Neural cell (in vitro differentiated cells): ENCODE measurements around the gene TXNRD1. TPM values are rescaled to one million over a fixed set of nuclear protein-coding genes. Genes with fewer than 3 reads are reported as not detected.

Source experiments
- H2AFZ ChIP-seq: fragments of 200-600, 300-800 bp; sonication (generic), shearing (Covaris generic); 2 replicates; pipeline ENCODE4 v1.6.0; 2014; ENCODE audit warnings: low read depth, mild to moderate bottlenecking, antibody characterized with exemption, low read length, moderate library complexity
- H3F3A ChIP-seq: fragments of 200-600 bp; shearing (Covaris generic); 2 replicates; pipeline ENCODE4 v1.6.1; 2016; ENCODE audit warnings: mild to moderate bottlenecking, moderate library complexity, mixed read lengths, antibody characterized with exemption, low read length; ENCODE audit not compliant: insufficient read depth, poor library complexity, severe bottlenecking
- H3K27ac ChIP-seq: fragments of 200-600, 300-800 bp; sonication (generic), shearing (Covaris generic); 2 replicates; pipeline ENCODE4 v1.5.1; 2014; ENCODE audit warnings: mild to moderate bottlenecking, low read length, moderate library complexity
- H3K27me3 ChIP-seq: fragments of 300-800, 200-600 bp; sonication (generic), shearing (Covaris generic); 2 replicates; pipeline ENCODE4 v1.6.0; 2014; ENCODE audit warnings: mild to moderate bottlenecking, low read depth, low read length, moderate library complexity; ENCODE audit not compliant: insufficient read depth
- H3K36me3 ChIP-seq: fragments of 300-800, 200-600 bp; sonication (generic), shearing (Covaris generic); 2 replicates; pipeline ENCODE4 v1.5.1; 2014; ENCODE audit warnings: mild to moderate bottlenecking, antibody characterized with exemption, low read length, moderate library complexity; ENCODE audit not compliant: insufficient read depth
- H3K4me2 ChIP-seq: fragments of 300-800, 200-600 bp; sonication (generic), shearing (Covaris generic); 2 replicates; pipeline ENCODE4 v1.6.0; 2014; ENCODE audit warnings: mild to moderate bottlenecking, low read length
- H3K4me3 ChIP-seq: fragments of 300-800, 200-600 bp; sonication (generic), shearing (Covaris generic); 2 replicates; pipeline ENCODE4 v1.5.1; 2014; ENCODE audit warnings: mild to moderate bottlenecking, low read length, moderate library complexity
- H3K79me2 ChIP-seq: fragments of 200-600 bp; shearing (Covaris generic); replicated peaks from 2 replicates; pipeline ENCODE4 v1.6.0; 2014; ENCODE audit warnings: mild to moderate bottlenecking, low read length, moderate library complexity; ENCODE audit not compliant: insufficient read depth
- H3K9ac ChIP-seq: fragments of 300-800, 200-600 bp; sonication (generic), shearing (Covaris generic); 2 replicates; pipeline ENCODE4 v1.6.1; 2016; ENCODE audit warnings: mild to moderate bottlenecking, low read length, mixed read lengths
- H3K9me2 ChIP-seq: fragments of 200-600 bp; shearing (Covaris generic); 2 replicates; pipeline ENCODE4 v1.6.1; 2016; ENCODE audit warnings: mild to moderate bottlenecking, low read length, mixed read lengths; ENCODE audit not compliant: insufficient read depth
- H3K9me3 ChIP-seq: fragments of 200-600, 300-800 bp; sonication (generic), shearing (Covaris generic); 2 replicates; pipeline ENCODE4 v1.6.1; 2016; ENCODE audit warnings: mild to moderate bottlenecking, mixed run types, low read length, moderate library complexity, mixed read lengths
- H4K20me1 ChIP-seq: fragments of 200-600 bp; shearing (Covaris generic); 2 replicates; pipeline ENCODE4 v1.6.1; 2016; ENCODE audit warnings: mild to moderate bottlenecking, mixed run types; ENCODE audit not compliant: insufficient read depth
- CTCF ChIP-seq: fragments of 450-650 bp; IDR thresholded peaks from 2 replicates; pipeline ENCODE4 v1.5.1; 2014; ENCODE audit warnings: antibody characterized with exemption, mild to moderate bottlenecking, moderate library complexity; ENCODE audit not compliant: poor library complexity, severe bottlenecking
- EP300 ChIP-seq: fragments of 450-650 bp; conservative IDR thresholded peaks from 2 replicates; pipeline ENCODE4 v1.6.1; 2014; ENCODE audit warnings: antibody characterized with exemption, mild to moderate bottlenecking, moderate library complexity; ENCODE audit not compliant: poor library complexity, severe bottlenecking
- EZH2 ChIP-seq: fragments of 200-600, 300-800 bp; shearing (Covaris generic), sonication (generic); IDR thresholded peaks from 2 replicates; pipeline ENCODE4 v1.6.1; 2014; ENCODE audit warnings: antibody characterized with exemption, low read length, borderline replicate concordance, mild to moderate bottlenecking; ENCODE audit not compliant: insufficient read depth, poor library complexity, severe bottlenecking
- MXI1 ChIP-seq: fragments of 450-650 bp; conservative IDR thresholded peaks from 2 replicates; pipeline ENCODE4 v1.6.1; 2014; ENCODE audit warnings: antibody characterized with exemption, mild to moderate bottlenecking; ENCODE audit not compliant: poor library complexity, severe bottlenecking
- POLR2AphosphoS5 ChIP-seq: IDR thresholded peaks from 2 replicates; pipeline ENCODE4 v1.6.1; 2012
- RAD21 ChIP-seq: fragments of 450-650 bp; conservative IDR thresholded peaks from 2 replicates; pipeline ENCODE4 v1.6.1; 2014; ENCODE audit warnings: antibody characterized with exemption, mild to moderate bottlenecking, moderate library complexity
- REST ChIP-seq: IDR thresholded peaks from 2 replicates; pipeline ENCODE4 v1.6.1; 2012; ENCODE audit warnings: borderline replicate concordance
- SMC3 ChIP-seq: fragments of 450-650 bp; conservative IDR thresholded peaks from 2 replicates; pipeline ENCODE4 v1.6.1; 2014; ENCODE audit warnings: antibody characterized with exemption, mild to moderate bottlenecking, moderate library complexity; ENCODE audit not compliant: poor library complexity
- TAF1 ChIP-seq: IDR thresholded peaks from 2 replicates; pipeline ENCODE4 v1.6.1; 2012; ENCODE audit warnings: low read depth
- polyA plus RNA-seq: library from polyadenylated mRNA; depleted of rRNA; stranded (reverse); fragments of >200 nt; gene quantifications from 2 replicates; pipeline ENCODE4 v1.2.3, GENCODE V29; 2014

Gene TXNRD1
- polyA plus RNA-seq, 1 donor from 2014 or later = 59.6 TPM

GRCh38 chr12:104204690-104205480 lies 10.7 kb upstream of the TXNRD1 start (continued):
- no peak for TF ChIP-seq EZH2

GRCh38 chr12:104207416-104208205 lies 8.0 kb upstream of the TXNRD1 start:
- Histone ChIP-seq H3F3A (no peaks in the 10 kb centered on the region), H3K9me3 (no peaks in the 10 kb centered on the region), H3K27ac (no peak overlapping the region), H2AFZ (no peak overlapping the region), H3K36me3 (no peaks in the 10 kb centered on the region), H3K9ac (no peak overlapping the region), H3K79me2 (no peaks in the 10 kb centered on the region), H3K4me2 (no peak overlapping the region), H3K9me2 (no peaks in the 10 kb centered on the region), H3K27me3 (no peaks in the 10 kb centered on the region), H3K4me3 (no peak overlapping the region), H4K20me1 (no peaks in the 10 kb centered on the region)
- no peak for TF ChIP-seq MXI1
- TF ChIP-seq TAF1 = no peak
- no peak for TF ChIP-seq CTCF
- TF ChIP-seq POLR2AphosphoS5 = no peak
- no peak for TF ChIP-seq RAD21
- TF ChIP-seq SMC3 = no peak
- TF ChIP-seq EP300 = no peak
- no peak for TF ChIP-seq REST
- TF ChIP-seq EZH2 = no peak

DNA sequence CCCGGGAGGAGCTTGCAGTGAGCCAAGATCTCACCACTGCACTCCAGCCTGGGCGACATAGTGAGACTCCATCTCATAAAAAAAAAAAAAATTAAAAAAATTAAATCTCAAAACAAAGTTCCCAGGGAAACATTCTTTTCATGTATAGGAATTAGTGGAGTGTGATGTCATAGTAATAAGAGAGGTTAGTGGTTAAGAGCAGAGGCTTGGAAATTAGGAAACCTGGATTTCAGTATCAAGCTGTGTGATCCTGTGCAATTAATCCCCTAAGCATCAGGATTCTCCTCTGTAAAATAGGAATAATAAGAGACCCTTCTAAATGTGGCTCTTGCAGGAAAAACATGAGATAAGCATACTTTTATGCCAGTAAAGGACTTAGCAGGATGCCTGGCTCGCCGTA lies 3.1 kb upstream of the TXNRD1 start:
- Histone ChIP-seq H3K27me3 (peaks cover 15% of the 10 kb centered on the region), H3K4me2 (no peak overlapping the region), H3K9me2 (no peaks in the 10 kb centered on the region), H3K79me2 (no peaks in the 10 kb centered on the region), H3K36me3 (no peaks in the 10 kb centered on the region), H3K27ac (no peak overlapping the region), H3F3A (no peaks in the 10 kb centered on the region), H3K4me3 (no peak overlapping the region), H3K9ac (no peak overlapping the region), H3K9me3 (peaks cover 11% of the 10 kb centered on the region), H4K20me1 (no peaks in the 10 kb centered on the region), H2AFZ (no peak overlapping the region)
- TF ChIP-seq EP300 (no peak), POLR2AphosphoS5 (no peak), TAF1 (no peak), REST (no peak), EZH2 (no peak), RAD21 (no peak), CTCF (no peak), MXI1 (no peak), SMC3 (no peak)
